OCI-LY7 (cell line): Measurements from ENCODE around the gene TRMT10A. TPM values are rescaled to one million over a fixed set of nuclear protein-coding genes. Genes with fewer than 3 reads are reported as not detected.

Experiments used
- BruUV-seq: library from RNA; stranded (reverse); fragments of 400-500 nt; replicated peaks from 2 replicates; lab custom pipeline; 2021; lab: Mats Ljungman, UMichigan
- CTCF ChIA-PET: fragments of 300-600 bp; sonication (Branson Sonifier 250); formaldehyde crosslinking; loops from one replicate; lab custom pipeline; 2022; ENCODE audit warnings: antibody characterized with exemption; ENCODE audit not compliant: unreplicated experiment; lab: Charles Lee
- POLR2A ChIA-PET: fragments of 300-600 bp; sonication (Branson Sonifier 250); formaldehyde crosslinking; loops from one replicate; lab custom pipeline; 2022; ENCODE audit warnings: antibody characterized with exemption; lab: Charles Lee
- DNase-seq: peaks from one replicate; pipeline ENCODE4 v3.0.0-alpha.2; 2015; ENCODE audit warnings: low spot score
- H2AFZ ChIP-seq: fragments of 200-600 bp; sonication (generic), shearing (Covaris generic); 2 replicates; pipeline ENCODE4 v1.6.1; 2014; ENCODE audit warnings: mild to moderate bottlenecking, antibody characterized with exemption, low read length, moderate library complexity
- H3K27ac ChIP-seq: fragments of 200-600 bp; sonication (generic); 2 replicates; pipeline ENCODE4 v1.5.1; 2014; ENCODE audit warnings: mixed run types, low read depth, mild to moderate bottlenecking, moderate library complexity, low read length, inconsistent platforms; ENCODE audit not compliant: poor library complexity, severe bottlenecking
- H3K36me3 ChIP-seq: fragments of 200-600 bp; sonication (generic); 2 replicates; pipeline ENCODE4 v1.6.1; 2014; ENCODE audit warnings: mild to moderate bottlenecking, antibody characterized with exemption, low read length, moderate library complexity, mixed read lengths; ENCODE audit not compliant: insufficient read depth
- H3K4me1 ChIP-seq: fragments of 200-600 bp; sonication (generic); 2 replicates; pipeline ENCODE4 v1.5.1; 2014; ENCODE audit warnings: mild to moderate bottlenecking, low read length; ENCODE audit not compliant: insufficient read depth, poor library complexity, severe bottlenecking
- H3K4me2 ChIP-seq: fragments of 200-600 bp; sonication (generic); 2 replicates; pipeline ENCODE4 v1.6.1; 2014; ENCODE audit warnings: mild to moderate bottlenecking, low read length
- H3K4me3 ChIP-seq: fragments of 200-600 bp; sonication (generic); 2 replicates; pipeline ENCODE4 v1.5.1; 2014; ENCODE audit warnings: mild to moderate bottlenecking, low read depth, low read length; ENCODE audit not compliant: poor library complexity, severe bottlenecking
- H3K79me2 ChIP-seq: fragments of 200-600 bp; sonication (generic); 2 replicates; pipeline ENCODE4 v1.6.1; 2016; ENCODE audit warnings: low read depth, mild to moderate bottlenecking, low read length, moderate library complexity, mixed read lengths; ENCODE audit not compliant: insufficient read depth
- H3K9me2 ChIP-seq: fragments of 200-600 bp; sonication (generic); 2 replicates; pipeline ENCODE4 v1.6.1; 2016; ENCODE audit warnings: mild to moderate bottlenecking, low read length, mixed read lengths; ENCODE audit not compliant: insufficient read depth
- H3K9me3 ChIP-seq: fragments of 200-600 bp; sonication (generic); 2 replicates; pipeline ENCODE4 v1.6.1; 2014; ENCODE audit warnings: mild to moderate bottlenecking, mixed run types, low read length, mixed read lengths
- H4K20me1 ChIP-seq: fragments of 200-600 bp; sonication (generic); 2 replicates; pipeline ENCODE4 v1.6.1; 2014; ENCODE audit warnings: mild to moderate bottlenecking, antibody characterized with exemption, low read length, moderate library complexity, mixed read lengths; ENCODE audit not compliant: insufficient read depth
- CTCF ChIP-seq: fragments of 200-600 bp; sonication (generic); conservative IDR thresholded peaks from 2 replicates; pipeline ENCODE4 v1.5.1; 2014; ENCODE audit warnings: mild to moderate bottlenecking, antibody characterized with exemption, low read length, moderate library complexity, mixed read lengths
- EZH2phosphoT487 ChIP-seq: fragments of 200-600 bp; sonication (generic); IDR thresholded peaks from 2 replicates; pipeline ENCODE4 v1.6.1; 2018; ENCODE audit warnings: low read depth, borderline replicate concordance, mild to moderate bottlenecking, mixed run types, antibody characterized with exemption, low read length, moderate library complexity, mixed read lengths
- intact Hi-C: fragments of 100-400 bp; cut with micrococcal nuclease; formaldehyde crosslinking; loops from one replicate; pipeline ENCODE4 v1.10.0; 2022; ENCODE audit not compliant: unreplicated experiment
- total RNA-seq, 2 experiments: library from RNA; depleted of rRNA in 1 of 2; stranded (reverse); fragments of >200 nt in 1 of 2; shearing (Covaris generic) in 1 of 2; gene quantifications; 2 replicates each; pipeline ENCODE4 v1.2.3, GENCODE V29; 2014 to 2022

Gene TRMT10A
- total RNA-seq, 2 experiments from 2014 or later = 7.9 to 18.8 TPM

GRCh38 chr4:99504804-99505502, 58.9 kb downstream of the TRMT10A start:
- no peaks in the 10 kb centered on the region for H3K9me2 ChIP-seq
- TF ChIP-seq CTCF (no peak), EZH2phosphoT487 (no peak)
- ChIA-PET POLR2A (no interaction called here), CTCF (no interaction called here)
- no TSS peak for BruUV-seq
- H2AFZ ChIP-seq = no peak overlapping the region
- H3K4me1 ChIP-seq = no peaks in the 10 kb centered on the region
- H3K27ac ChIP-seq = no peak overlapping the region
- no peak overlapping the region for H3K4me2 ChIP-seq
- H4K20me1 ChIP-seq = no peaks in the 10 kb centered on the region
- H3K36me3 ChIP-seq = no peaks in the 10 kb centered on the region
- no peak overlapping the region for H3K4me3 ChIP-seq
- intact Hi-C loops = no loop called here
- no peak for DNase-seq
- H3K79me2 ChIP-seq = no peaks in the 10 kb centered on the region
- H3K9me3 ChIP-seq = no peaks in the 10 kb centered on the region

Other genes with a start within 250 kb of the TRMT10A start
- gene ADH1B, start 242.6 kb downstream of the TRMT10A start, total RNA-seq (2014; rRNA removed; shearing (Covaris generic)) = not detected in 2 replicates
- gene ADH1B, start 242.6 kb downstream of the TRMT10A start, total RNA-seq (2022) = not detected in 2 replicates
- gene ADH1C, start 211.3 kb downstream of the TRMT10A start, total RNA-seq (2014; rRNA removed; shearing (Covaris generic)) = not detected in 2 replicates
- gene ADH1C, start 211.3 kb downstream of the TRMT10A start, total RNA-seq (2022) = not detected in 2 replicates
- not detected in 2 replicates for gene ADH7, start 128.7 kb downstream of the TRMT10A start, total RNA-seq (2014; rRNA removed; shearing (Covaris generic))
- not detected in 2 replicates for gene ADH7, start 128.7 kb downstream of the TRMT10A start, total RNA-seq (2022)
- gene C4orf17, start 53.0 kb downstream of the TRMT10A start, total RNA-seq (2014; rRNA removed; shearing (Covaris generic)) = not detected in 2 replicates
- not detected in 2 replicates for gene C4orf17, start 53.0 kb downstream of the TRMT10A start, total RNA-seq (2022)
- 0.25 TPM in 1 of 2 replicates, not detected in the other for gene MTTP, start 10.8 kb upstream of the TRMT10A start, total RNA-seq (2014; rRNA removed; shearing (Covaris generic))
- 0.57 and 0.77 TPM in 2 replicates for gene MTTP, start 10.8 kb upstream of the TRMT10A start, total RNA-seq (2022)
- not detected in 2 replicates for gene C4orf54, start 93.8 kb upstream of the TRMT10A start, total RNA-seq (2014; rRNA removed; shearing (Covaris generic))
- gene C4orf54, start 93.8 kb upstream of the TRMT10A start, total RNA-seq (2022) = not detected in 2 replicates